ENCODE measurements around the gene CORO1C.

DNA sequence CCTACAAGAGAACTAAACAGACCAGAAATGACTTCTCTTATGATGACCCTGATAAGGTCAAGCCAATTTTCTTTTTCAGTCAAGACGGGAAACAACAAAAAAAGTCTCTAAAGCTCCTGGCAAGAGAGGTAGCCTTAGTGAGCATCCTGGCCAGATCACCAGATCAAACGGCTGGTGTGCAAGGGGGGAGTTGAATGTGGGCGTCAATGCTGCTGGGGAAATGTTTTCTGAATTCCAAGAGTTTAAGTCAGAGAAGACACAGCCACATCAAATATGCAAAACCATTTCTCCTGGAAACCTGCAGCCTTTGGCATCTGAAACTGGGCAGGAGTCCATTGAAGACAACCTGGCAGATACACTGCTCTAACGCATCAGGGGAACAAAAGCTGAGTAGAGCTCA is 81.6 kb downstream of the CORO1C start:
- TF ChIP-seq, protein P1, sequence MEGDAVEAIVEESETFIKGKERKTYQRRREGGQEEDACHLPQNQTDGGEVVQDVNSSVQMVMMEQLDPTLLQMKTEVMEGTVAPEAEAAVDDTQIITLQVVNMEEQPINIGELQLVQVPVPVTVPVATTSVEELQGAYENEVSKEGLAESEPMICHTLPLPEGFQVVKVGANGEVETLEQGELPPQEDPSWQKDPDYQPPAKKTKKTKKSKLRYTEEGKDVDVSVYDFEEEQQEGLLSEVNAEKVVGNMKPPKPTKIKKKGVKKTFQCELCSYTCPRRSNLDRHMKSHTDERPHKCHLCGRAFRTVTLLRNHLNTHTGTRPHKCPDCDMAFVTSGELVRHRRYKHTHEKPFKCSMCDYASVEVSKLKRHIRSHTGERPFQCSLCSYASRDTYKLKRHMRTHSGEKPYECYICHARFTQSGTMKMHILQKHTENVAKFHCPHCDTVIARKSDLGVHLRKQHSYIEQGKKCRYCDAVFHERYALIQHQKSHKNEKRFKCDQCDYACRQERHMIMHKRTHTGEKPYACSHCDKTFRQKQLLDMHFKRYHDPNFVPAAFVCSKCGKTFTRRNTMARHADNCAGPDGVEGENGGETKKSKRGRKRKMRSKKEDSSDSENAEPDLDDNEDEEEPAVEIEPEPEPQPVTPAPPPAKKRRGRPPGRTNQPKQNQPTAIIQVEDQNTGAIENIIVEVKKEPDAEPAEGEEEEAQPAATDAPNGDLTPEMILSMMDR (IDR thresholded peaks at IDR 0.05): no peak
- TF ChIP-seq POLR2A (IDR thresholded peaks at IDR 0.05) (no peak), POLR2AphosphoS5 (IDR thresholded peaks at IDR 0.05) (no peak)

Measured in transverse colon (tissue), 4 donors.